Measurements from ENCODE around the gene TMPRSS6. TPM values are rescaled to one million over a fixed set of nuclear protein-coding genes. Genes with fewer than 3 reads are reported as not detected.

TMPRSS6 gene
- polyA plus RNA-seq, 1 experiment = not detected

- no peak overlapping the region for H3K4me3 ChIP-seq (ENCODE audit: low read depth, low read length)
- no peak for DNase-seq (ENCODE audit: low read depth)
- ChIA-PET POLR2A (no interaction called here), CTCF (interaction anchor here (0.9 to 3.7 kb wide), 9 partner anchors 11 to 317 kb away, joined by 3 to 11 read pairs (median 3); partner anchors contain the start of genes MPST and TST)
- no peaks in the 10 kb centered on the region for H3K36me3 ChIP-seq (ENCODE audit: control insufficient read depth, insufficient read depth, low read length)
- TF ChIP-seq, protein P1, sequence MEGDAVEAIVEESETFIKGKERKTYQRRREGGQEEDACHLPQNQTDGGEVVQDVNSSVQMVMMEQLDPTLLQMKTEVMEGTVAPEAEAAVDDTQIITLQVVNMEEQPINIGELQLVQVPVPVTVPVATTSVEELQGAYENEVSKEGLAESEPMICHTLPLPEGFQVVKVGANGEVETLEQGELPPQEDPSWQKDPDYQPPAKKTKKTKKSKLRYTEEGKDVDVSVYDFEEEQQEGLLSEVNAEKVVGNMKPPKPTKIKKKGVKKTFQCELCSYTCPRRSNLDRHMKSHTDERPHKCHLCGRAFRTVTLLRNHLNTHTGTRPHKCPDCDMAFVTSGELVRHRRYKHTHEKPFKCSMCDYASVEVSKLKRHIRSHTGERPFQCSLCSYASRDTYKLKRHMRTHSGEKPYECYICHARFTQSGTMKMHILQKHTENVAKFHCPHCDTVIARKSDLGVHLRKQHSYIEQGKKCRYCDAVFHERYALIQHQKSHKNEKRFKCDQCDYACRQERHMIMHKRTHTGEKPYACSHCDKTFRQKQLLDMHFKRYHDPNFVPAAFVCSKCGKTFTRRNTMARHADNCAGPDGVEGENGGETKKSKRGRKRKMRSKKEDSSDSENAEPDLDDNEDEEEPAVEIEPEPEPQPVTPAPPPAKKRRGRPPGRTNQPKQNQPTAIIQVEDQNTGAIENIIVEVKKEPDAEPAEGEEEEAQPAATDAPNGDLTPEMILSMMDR (IDR thresholded peaks at IDR 0.05; ENCODE audit: insufficient read depth, low read depth, low read length) = no peak
- no peaks in the 10 kb centered on the region for H3K27me3 ChIP-seq (ENCODE audit: control insufficient read depth, insufficient read depth, low read length)
Observed at GRCh38 chr22:37043209-37043827, 66.2 kb downstream of the TMPRSS6 start.

GRCh38 chr22:37039466-37039865 lies 70.0 kb downstream of the TMPRSS6 start:
- CTCF ChIA-PET = interaction anchor here (1.3 kb wide), 1 partner anchor 9 kb away, joined by 3 read pairs; no protein-coding TSS in a partner anchor
- POLR2A ChIA-PET = no interaction called here

GRCh38 chr22:37037669-37038068 lies 71.8 kb downstream of the TMPRSS6 start:
- H3K27me3 ChIP-seq (ENCODE audit: control insufficient read depth, insufficient read depth, low read length) = peaks cover 7% of the 10 kb centered on the region
- H3K4me3 ChIP-seq (ENCODE audit: low read depth, low read length) = no peak overlapping the region
- DNase-seq (ENCODE audit: low read depth) = no peak
- no peaks in the 10 kb centered on the region for H3K36me3 ChIP-seq (ENCODE audit: control insufficient read depth, insufficient read depth, low read length)
- TF ChIP-seq, protein P1 (IDR thresholded peaks at IDR 0.05; ENCODE audit: insufficient read depth, low read depth, low read length) = no peak
- POLR2A ChIA-PET = no interaction called here
- CTCF ChIA-PET = interaction anchor here (0.7 to 2.6 kb wide), 4 partner anchors 9 to 162 kb away, joined by 3 to 11 read pairs (median 6); partner anchors contain the start of gene KCTD17

More at GRCh38 chr22:37039466-37039865, 70.0 kb downstream of the TMPRSS6 start:
- no peak for DNase-seq (ENCODE audit: low read depth)
- H3K4me3 ChIP-seq (ENCODE audit: low read depth, low read length) = no peak overlapping the region
- H3K36me3 ChIP-seq (ENCODE audit: control insufficient read depth, insufficient read depth, low read length) = no peaks in the 10 kb centered on the region
- TF ChIP-seq, protein P1 (IDR thresholded peaks at IDR 0.05; ENCODE audit: insufficient read depth, low read depth, low read length) = no peak
- H3K27me3 ChIP-seq (ENCODE audit: control insufficient read depth, insufficient read depth, low read length) = peaks cover 7% of the 10 kb centered on the region

DNA sequence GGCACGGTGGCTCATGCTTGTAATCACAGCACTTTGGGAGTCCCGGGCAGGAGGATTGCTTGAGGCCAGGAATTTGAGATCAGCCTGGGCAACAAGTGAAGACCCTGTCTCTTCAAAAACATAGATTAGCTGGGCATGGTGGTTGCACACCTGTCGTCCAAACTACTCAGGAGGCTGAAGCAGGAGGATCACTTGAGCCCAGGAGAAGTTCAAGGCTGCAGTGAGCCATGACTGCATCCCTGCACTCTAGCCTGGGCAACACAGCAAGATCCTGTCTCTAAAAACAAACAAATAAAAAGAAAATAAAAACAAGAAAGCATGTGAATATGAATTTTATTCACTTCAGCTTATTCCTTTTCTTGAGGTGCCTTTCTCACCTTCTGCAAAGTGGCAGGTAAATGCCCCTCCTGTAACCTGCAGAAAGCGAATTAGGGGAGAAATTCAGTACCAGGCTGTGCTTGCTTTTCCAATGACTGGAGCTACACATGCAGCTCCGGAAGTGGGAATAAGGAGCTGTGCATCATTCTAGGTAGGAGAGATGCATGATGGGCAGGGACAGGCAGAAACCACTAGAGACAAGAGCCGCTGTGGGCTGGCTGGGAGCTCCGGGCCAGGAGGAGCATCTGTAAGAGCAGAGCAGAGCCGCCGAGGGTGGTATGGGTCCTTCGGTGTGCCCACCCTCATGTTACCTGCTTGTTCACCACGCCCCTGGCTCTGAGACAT lies 72.7 kb downstream of the TMPRSS6 start:
- DNase-seq (ENCODE audit: low read depth) = no peak
- ChIA-PET CTCF (interaction anchor here (0.6 to 2.6 kb wide), 4 partner anchors 8 to 163 kb away, joined by 3 to 11 read pairs (median 6); no protein-coding TSS in a partner anchor), POLR2A (interaction anchor here (0.5 kb wide), 1 partner anchor 18 kb away, joined by 4 read pairs; the partner anchor contains the start of gene TST)
- Histone ChIP-seq H3K27me3 (ENCODE audit: control insufficient read depth, insufficient read depth, low read length) (peaks cover 7% of the 10 kb centered on the region), H3K4me3 (ENCODE audit: low read depth, low read length) (no peak overlapping the region), H3K36me3 (ENCODE audit: control insufficient read depth, insufficient read depth, low read length) (no peaks in the 10 kb centered on the region)
- TF ChIP-seq, protein P1 (IDR thresholded peaks at IDR 0.05; ENCODE audit: insufficient read depth, low read depth, low read length) = no peak

Measured in BJ (cell line).